GM21390 (cell line): Measurements from ENCODE around the gene ALOXE3.

ENCODE experiments used
- ATAC-seq: cut with Tn5 transposase; IDR thresholded peaks from one replicate; pipeline ENCODE4 v1.9.1; 2021; ENCODE audit not compliant: unreplicated experiment

ALOXE3 gene

DNA sequence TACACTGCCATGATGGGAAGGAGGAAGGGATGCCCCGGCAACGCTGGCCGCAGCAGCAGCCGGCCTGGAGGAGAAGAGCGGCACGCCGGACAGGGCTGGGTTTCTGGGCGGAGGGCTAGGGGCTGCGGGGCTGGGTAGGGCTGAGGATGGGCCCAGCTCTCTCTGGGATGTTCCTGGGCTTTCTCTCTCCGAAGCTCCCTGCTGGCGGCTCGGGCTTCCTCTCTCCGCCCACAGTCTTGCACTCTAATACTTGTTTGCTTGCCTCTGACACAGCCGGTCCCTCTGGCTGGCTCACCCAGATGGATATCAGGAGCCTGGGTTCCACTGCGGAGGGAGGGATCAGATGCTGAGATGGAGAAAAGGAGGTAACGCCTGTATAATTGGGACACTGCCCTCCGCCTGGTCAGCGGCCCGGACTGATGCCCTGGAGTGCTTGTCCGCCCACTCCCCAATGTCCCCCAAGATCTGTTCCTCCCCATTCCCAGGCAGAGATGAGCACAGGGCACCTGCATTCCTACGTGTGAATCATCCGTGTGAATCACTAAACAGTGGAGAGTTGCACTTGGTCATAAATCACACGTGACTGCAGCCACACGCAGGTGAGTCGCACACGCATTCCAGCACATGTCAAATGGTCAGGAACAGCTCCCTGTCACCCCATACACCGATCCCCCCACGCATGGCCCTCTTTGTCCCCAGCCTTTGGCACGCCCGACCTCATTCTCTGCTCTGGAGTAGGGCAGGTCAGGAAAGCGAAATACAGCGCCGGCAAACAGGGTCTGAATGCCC, at the start of gene ALOXE3:
Gene ALOXE3, minus strand, starts transcription at position 535 of the 789 bp plus-strand sequence. Its CDS starts 524 bp downstream, at position 11.
- ATAC-seq = no peak

DNA sequence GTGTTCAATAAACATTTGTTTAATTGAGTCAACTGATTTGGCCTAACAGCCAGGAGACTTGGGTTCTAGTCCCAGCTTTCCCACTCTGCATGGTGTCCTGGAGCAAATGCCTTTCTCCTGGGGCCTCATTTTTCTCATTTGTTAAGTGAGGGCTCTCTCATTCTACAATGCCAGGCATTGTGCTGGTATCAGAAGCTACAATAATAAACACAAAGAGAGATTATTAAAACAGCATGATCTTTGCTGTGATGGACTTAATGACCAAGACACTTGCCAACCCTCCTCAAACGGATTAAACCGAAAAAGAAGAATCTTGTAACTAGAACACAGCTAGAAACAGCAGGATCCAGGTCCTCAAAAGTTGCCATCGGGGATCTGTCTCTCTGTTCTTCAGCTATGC, 49.2 kb upstream of the ALOXE3 start:
- no peak for ATAC-seq

DNA sequence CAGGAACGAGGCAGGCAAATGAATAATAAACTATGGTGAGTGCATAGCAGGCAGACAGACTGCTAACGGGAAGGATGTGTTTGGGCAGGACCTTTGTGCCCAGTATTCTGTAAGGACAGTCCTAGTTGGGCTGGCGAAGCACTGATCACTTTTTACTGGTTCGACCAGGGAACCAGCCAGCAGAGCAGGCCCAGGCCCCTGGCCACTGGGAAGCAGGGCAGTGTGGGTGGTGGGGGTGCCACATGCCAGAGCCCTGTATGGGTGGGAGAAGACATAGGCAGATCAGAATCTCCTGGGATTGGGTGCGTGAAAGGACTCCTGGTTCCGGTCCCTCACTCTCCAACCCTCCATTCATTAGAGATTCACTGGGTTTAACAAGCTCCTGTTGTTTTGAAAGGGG, 48.4 kb upstream of the ALOXE3 start:
- no peak for ATAC-seq

DNA sequence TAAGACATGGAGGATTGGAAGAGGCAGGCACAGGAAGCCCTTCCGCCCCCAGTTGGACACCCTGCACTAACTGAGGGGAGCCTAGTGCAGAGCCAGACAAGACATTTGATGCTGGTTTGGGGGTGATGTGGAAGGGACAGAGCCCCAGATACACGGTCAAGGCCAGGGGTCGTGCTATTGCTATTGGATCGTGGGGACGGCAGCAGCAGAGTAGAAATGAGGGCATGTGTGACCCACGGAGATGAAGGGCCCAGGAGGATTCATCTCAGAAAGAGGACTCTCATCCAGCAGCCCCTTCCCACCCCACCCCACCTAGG, 46.5 kb upstream of the ALOXE3 start:
- ATAC-seq = no peak

DNA sequence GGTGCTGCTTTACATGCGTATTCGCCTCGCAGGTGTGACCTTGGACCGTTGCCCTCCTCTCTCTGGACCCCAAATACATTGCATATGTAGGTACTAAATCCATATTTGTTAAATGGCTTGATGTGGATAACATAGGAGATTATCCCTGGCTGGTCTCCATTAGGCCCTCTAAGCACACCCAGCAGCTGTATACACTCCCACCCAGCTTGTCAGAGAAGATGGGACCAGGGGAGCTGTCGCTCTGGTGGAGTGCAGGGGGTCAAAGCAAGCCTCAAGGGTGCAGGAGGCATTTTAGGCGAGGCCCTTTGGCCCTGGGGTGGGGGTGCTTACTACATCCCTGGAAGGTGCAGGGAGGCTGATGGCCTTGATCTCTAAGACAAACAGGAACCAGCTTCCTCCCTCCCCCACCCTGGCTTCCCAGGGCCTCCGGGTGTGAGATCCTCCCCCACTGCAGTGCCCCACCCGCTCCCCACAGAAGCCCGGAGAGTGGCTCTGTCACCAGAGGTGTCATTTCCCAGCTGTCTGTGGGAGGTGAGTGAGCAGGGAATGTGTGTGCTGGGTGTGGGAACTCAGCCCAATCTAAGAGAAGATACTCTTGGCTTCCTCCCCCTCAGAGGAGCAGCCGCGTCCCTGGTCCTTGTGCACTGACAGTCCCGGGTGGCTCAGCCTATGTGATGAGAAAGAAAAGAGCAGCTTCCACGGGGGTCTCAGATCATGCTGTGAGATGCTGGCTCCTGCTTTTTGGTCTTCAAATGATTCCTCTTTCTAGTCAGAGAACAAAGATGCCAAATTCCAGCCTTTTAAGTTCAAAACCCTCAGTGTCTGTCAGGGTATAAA, 45.9 kb upstream of the ALOXE3 start:
- no peak for ATAC-seq

DNA sequence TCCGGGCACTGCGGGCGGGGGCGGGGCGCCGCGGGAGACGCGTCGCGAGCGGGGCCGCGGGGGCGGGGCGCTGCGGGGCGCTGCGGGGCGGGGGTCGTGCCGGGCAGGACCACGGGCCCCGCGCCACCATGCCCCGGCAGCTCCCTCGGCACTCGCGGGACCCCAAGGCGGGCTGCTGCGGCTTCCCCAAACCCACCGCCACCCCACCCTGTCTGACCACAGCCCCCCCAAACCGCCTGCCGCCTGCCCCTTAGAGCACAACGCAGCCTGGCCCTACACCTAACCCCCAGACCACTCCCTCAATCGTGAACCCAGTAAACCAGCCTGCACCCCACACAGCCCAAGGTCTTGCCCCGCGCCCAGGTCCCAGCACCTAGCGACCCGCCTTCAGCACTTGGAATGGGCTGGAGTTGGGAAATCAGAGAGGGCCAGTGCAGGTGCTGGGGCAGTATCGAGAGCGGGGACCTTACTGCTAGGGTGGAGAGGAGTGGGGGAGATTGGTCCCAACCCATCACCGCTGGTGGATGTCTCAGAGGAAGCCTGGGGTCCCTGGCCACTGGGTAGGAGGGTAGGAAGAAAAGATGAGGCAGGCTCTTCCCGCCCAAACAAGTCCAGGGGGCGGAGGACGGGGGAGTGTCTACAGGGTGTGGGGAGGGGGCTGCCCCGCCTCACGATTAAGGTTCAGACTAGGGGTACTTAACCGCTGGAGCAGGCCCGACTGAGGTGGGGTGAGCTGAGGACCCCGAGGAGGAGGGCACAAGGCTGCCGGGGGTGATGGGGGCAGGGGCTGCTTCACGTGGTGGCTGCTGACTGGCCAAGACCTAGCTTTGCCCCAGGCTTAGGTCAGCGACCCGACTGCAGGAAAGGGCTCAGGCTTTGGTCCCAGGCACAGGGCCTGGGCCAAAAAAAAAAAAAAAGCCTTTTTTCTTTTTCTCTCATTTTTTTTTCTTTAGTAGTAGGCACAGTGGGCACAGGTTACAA, 45.0 kb upstream of the ALOXE3 start:
- no peak for ATAC-seq

DNA sequence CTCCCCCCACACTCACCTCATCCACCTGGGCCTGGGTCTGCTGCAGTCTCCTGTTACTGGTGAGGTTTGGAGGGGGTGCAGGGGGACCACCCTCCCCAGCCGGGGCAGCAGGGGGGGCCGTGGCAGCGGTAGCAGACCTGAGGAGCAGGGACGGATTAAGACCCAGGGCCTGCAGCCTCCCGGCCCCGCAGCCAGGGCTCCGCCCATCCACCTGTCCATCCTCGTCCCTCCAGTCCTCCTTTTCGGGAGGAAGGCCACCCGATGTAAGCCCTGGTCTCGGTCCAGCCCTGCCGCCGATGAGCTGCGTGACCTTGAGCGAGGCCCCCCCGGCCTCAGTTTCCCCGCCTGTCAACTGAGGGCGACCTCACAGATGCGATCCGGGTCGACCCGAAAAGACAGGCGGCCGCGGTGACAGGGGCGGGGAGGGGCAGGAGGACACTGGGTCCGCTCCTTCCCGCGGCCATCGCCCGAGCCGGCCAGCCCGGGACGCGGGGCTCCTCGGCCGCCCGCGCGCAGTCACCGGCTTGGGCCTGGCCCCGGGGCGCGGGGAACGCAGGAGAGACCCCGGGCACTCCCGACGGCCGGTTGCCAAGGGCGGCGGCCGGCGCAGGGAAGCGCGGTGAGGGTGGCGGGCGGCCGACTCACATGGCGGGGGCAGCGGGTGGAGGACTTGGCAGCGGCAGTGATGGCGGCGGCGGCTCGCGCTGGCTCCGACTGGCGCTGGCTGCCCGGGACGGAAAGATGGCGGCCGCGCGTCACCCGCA, 44.1 kb upstream of the ALOXE3 start, which contains the start of gene VAMP2:
Gene VAMP2, minus strand, starts transcription at position 716 of the 764 bp plus-strand sequence. Its CDS starts 69 bp downstream, at position 647.
- no peak for ATAC-seq

DNA sequence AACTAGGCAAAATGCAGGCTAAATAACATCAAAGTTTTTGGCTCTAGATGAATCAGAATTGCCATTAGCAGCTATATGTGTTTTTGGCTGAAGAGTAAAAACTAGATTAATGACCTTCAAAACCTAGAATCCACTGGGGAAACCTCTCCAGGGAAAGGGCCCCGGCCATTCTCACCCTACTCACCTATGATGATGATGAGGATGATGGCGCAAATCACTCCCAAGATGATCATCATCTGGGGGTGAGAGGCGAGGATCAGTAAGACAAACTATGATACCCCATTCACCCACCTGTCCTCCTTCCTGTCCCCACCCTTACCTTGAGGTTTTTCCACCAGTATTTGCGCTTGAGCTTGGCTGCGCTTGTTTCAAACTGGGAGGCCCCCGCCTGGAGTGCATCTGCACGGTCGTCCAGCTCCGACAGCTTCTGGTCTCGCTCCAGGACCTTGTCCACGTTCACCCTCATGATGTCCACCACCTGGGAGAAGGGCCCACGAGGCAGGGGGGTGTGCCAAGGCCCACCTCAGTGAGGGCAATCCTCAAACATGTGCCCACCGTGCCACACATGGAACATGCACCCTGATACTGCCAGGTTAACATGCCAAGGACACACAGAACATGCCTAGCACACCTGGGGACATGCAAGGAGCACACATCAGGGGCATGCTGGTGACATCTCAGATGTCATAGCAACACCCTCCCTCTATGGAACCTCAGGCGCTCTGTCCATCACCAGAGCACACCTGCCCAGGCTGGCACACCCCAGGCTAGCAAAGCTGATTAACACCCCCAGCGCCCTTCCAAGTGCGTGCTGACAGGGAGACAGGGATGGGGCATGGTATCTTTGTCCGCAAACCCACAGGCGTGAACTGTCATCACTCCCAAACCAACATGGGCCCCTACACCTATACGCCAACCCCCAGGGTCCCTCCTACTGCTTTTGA, 43.2 kb upstream of the ALOXE3 start:
- ATAC-seq = no peak

DNA sequence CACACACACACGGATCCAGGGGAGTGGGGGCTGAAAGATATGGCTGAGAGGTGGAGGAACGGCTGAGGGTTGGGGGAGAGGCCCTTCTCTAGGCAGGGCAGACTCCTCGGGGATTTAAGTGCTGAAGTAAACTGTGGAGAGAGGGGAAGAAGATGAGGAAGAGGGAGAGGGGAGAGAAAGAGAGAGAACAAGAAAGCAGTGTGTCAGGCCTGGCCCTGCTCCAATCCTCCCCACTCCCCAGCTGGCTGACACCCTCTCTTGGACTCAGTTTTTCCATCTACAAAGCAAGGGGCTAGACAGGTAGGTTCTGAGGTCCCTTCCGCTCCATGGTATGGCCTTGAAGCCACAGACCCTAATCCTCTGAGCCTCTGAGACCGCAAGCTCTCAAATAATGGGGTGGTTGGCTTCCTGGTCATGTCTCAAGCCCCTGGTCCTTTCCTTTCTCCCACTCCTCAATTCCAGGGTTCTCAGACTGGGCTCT, 42.5 kb upstream of the ALOXE3 start:
- no peak for ATAC-seq

DNA sequence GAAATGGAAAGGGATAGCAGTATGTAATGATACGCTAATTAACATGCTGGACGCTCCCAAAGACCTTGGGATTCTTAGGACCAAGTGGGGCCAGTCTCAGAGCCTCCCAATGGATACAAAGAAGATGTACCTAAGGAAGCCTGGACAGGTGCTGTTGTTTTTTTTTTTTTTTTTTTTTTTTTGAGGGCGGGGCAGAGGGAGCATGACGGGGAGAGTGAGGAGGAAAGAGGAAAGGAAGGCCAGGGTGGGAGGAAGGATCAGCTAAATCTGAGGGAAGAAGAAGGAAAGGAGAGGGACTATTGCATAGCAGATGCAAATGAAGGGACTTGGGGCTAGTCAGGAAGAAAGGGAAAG, 41.9 kb upstream of the ALOXE3 start:
- no peak for ATAC-seq

DNA sequence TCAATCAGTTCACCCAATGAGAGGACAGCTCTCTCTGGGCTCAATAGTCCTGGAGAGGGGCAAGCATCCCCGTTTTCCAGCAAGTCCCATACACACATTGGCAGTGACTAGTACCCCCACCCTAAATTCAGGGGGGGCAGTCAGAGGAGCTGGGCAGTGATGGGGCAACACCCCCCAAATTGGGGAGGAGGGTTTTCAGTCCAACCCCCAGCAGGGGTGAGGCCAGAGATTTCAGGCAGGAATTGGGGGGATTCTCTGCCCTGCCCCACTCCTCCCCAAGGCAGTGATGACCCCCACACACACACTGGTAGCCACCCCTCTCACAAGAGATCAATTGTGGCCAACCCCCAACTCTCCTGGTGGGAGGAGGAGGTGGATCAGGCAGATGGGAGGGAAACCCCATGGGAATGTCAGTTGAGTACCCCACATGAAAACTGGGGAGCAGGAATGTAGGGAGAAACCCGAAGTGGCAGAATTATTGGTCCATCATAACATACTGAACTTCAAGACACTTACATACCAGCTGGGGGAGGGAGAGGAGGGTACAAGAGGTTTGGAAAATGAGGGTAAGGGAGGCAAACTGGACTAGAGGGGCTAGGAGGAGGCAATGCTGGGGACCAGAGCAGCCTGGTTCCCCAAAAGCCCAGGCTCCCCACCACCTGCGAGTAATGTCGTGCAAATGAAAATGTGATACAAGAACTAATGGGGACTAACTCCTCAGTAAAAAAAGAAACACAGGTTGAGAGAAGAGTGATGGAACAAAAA, 41.3 kb upstream of the ALOXE3 start:
- ATAC-seq = no peak

DNA sequence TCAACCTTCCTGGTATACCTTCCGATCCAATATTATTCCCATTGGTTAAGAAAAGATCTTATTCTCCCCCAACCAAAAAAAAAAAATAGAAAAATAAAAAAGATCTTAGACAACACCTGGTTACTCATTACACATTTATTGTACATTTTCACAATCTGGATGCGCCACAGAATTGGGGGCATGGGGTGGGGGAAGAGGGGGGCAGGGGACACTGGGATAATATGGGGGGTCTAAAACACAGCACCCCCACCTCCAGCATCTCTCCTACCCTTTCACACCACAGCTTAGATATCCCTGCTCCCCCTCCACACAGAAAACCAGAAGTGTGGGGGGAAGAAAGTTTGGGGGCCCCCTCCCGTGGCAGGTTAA, 40.7 kb upstream of the ALOXE3 start:
- ATAC-seq = no peak

DNA sequence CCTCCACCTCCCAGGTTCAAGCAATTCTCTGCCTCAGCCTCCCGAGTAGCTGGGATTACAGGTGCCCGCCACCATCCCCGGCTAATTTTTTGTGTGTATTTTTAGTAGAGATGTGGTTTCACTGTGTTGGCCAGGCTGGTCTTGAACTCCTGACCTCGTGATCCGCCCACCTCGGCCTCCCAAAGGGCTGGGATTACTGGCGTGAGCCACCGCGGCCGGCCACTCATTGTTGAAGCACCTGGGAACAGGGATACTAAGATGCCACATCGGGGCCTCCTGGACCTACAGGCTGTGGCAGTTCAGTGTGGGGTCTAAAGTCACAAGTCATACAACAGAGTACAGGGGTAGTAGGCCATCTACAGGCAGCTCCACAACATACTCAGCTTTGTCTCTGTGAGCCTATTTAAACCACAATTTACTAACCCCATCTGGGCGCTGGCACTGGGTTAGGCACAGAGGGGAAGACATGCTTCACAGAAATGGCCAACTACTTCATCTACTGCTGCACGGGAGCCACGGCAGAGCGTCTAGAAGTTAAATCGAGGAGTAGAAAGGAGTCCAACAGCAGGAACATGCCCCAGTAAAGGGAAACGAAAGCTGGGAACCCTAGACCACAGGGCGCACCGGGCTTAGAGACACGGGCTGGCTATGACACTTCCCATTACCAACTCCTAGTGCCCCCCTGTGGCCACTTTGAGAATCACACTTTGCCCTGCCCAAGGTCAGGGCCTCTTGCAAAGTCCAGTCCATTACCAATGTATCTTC, 40.1 kb upstream of the ALOXE3 start:
- ATAC-seq = no peak

DNA sequence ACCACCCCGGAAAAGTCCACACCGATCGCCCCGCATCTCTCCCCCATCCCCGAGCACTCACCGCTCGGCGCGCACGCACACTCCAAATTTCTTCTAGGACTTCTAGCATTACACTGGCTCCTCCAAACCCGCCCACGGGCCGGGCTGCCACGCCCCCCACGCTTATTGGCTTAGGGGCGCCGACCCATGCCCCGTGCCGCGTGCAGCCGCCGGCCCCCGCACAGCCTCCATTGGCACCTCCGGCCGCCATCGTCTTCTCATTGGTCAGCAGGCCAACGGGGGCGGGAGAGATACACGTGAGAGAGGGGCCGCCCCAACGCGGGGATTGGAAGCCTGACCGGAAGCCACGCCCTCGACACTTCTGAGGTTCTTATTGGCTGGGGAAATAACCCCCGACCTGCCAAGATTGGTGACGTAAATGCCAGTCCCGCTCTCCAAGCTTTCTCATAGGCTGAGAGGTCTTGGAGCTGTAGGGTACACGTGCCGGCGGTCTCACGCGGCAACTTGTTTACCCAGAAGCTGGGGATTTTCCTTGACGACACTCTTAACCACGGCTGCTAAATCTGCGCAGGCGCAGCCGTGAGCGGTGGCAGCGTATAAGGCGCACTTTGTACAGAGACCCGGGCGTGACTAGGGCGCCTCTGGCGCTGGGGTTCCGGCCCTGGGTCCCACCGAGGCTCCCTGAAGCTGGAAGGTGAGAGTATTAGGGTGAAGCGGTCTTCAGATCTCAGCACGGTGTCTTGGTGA, 38.1 kb upstream of the ALOXE3 start:
- peak; percentile 69 for ATAC-seq

DNA sequence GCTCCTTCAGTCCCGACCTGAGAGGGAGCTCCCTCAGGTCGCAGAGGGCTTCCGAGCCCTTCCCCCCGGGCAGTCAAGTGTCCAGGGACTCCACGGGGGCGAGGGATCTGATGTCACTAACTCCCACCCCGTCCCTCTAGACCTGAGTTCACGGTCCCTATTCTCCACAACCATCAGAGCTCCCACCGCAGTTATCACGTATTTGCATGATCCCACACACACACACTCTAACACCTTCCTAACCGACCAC, 37.6 kb upstream of the ALOXE3 start:
- ATAC-seq = no peak

DNA sequence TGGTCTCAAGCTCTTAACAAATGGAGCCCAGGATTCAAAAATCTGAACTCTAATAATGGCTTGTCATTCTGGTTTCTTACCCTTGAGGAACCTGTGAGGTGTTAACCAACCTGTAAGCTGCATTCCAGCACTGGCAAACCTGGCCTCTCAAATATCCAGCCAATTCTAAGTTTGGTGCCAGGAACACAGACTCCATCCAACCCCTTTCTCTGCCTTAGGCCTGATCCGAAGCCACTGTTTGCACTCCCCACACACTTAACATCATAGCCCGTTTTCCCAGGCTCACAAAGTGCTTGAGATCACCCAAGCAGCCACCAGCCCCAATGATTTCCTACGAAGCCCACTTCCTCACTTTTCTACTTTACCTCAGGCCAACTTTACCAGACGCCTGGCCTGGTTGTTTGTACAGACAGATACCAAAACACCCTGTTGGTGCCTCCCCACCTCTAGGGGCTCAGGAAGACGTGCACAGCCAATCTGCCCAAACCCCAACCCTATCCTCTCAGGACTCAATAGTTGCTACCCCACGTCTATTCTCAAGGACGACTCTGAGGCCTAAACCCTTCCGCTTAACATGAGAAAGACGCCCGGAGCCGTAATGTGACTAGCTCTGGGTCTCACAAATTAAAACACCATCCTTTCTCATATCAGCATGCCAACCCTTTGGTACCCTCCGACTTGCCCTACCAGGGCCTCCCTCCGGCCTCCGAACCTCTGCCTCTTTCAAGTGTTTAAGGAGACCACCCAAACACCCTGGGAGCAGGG, 37.1 kb upstream of the ALOXE3 start:
- ATAC-seq = no peak
